Measurements from ENCODE around the gene HPCA.
A peak's percentile ranks its signal among the peaks of the same experiment; 100 is the strongest.

Gene HPCA

GRCh38 chr1:32939655-32940371 lies 53.5 kb downstream of the HPCA start:
- DNase-seq = peak; percentile 92

GRCh38 chr1:32944180-32944579 lies 57.9 kb downstream of the HPCA start:
- no peak for DNase-seq

Data from hematopoietic multipotent progenitor cell treated with erythropoietin and hydrocortisone succinate and interleukin-3 and kit ligand, for 4 days (in vitro differentiated cells).